ENCODE data around the gene SATB1. TPM values are rescaled to one million over a fixed set of nuclear protein-coding genes. Genes with fewer than 3 reads are reported as not detected.

SATB1 gene
- total RNA-seq, 2 donors from 2014 or later, result 36.1 to 50.8 TPM

DNA sequence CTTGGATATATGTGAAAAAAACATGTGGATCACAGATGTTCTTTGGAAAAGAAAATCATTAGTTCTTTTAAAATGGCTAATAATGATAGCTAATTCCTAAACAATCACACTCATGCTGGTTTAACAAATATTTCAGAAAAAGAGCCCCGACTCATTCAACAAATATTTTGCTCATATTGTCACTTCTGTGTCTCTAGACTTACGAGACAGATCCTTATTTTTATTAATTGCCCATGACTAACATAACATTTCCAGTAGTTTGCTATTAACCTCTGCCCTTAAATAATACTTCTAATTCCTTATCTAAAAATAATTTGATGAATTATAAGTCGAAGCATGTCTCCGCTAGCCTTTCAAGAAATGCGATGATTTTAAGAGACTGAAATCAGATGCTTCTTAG, 70.4 kb downstream of the SATB1 start:
- Histone ChIP-seq H3K4me3 (no peak overlapping the region), H3K4me1 (peaks cover 20% of the 10 kb centered on the region), H3K36me3 (replicated peaks in 1 of 2; ENCODE audit: insufficient read depth in 1 of 2, low read depth in 2 of 2) (peaks cover 0 to 5% of the 10 kb centered on the region in 2 donors), H3K9me3 (no peaks in the 10 kb centered on the region), H3K27me3 (no peaks in the 10 kb centered on the region), H3K27ac (no peak overlapping the region)
- TF ChIP-seq, protein P1, sequence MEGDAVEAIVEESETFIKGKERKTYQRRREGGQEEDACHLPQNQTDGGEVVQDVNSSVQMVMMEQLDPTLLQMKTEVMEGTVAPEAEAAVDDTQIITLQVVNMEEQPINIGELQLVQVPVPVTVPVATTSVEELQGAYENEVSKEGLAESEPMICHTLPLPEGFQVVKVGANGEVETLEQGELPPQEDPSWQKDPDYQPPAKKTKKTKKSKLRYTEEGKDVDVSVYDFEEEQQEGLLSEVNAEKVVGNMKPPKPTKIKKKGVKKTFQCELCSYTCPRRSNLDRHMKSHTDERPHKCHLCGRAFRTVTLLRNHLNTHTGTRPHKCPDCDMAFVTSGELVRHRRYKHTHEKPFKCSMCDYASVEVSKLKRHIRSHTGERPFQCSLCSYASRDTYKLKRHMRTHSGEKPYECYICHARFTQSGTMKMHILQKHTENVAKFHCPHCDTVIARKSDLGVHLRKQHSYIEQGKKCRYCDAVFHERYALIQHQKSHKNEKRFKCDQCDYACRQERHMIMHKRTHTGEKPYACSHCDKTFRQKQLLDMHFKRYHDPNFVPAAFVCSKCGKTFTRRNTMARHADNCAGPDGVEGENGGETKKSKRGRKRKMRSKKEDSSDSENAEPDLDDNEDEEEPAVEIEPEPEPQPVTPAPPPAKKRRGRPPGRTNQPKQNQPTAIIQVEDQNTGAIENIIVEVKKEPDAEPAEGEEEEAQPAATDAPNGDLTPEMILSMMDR (IDR thresholded peaks at IDR 0.05), result no peak
- no peak for TF ChIP-seq POLR2A (IDR thresholded peaks at IDR 0.05)
- DNase-seq, result no peak
- ATAC-seq, result no peak
- intact Hi-C loops (cut with DNase I), result no loop called here
- WGBS, 2 donors, result 45 to 47% methylated on average over 5 of the region's 5 CpGs

- no peak overlapping the region for H3K4me3 ChIP-seq
- no peak for TF ChIP-seq POLR2A (IDR thresholded peaks at IDR 0.05)
- TF ChIP-seq, protein P1 (IDR thresholded peaks at IDR 0.05), result no peak
- intact Hi-C loops (cut with DNase I), result no loop called here
- H3K27me3 ChIP-seq, result no peaks in the 10 kb centered on the region
- peak; percentile 93 for ATAC-seq
- WGBS, 2 donors, result 47 to 48% methylated on average over 12 of the region's 12 CpGs
- H3K9me3 ChIP-seq, result no peaks in the 10 kb centered on the region
- peak; percentile 69 to 86 (median 82) for DNase-seq
- peak overlapping the region in 2 of 4 donors; percentile 15 to 34 for H3K27ac ChIP-seq
- H3K4me1 ChIP-seq, result peaks cover 20% of the 10 kb centered on the region
- H3K36me3 ChIP-seq (replicated peaks in 1 of 2; ENCODE audit: insufficient read depth in 1 of 2, low read depth in 2 of 2), result peaks cover 0 to 10% of the 10 kb centered on the region in 2 donors
Observed at GRCh38 chr3:18351823-18352744, 73.1 kb downstream of the SATB1 start.

DNA sequence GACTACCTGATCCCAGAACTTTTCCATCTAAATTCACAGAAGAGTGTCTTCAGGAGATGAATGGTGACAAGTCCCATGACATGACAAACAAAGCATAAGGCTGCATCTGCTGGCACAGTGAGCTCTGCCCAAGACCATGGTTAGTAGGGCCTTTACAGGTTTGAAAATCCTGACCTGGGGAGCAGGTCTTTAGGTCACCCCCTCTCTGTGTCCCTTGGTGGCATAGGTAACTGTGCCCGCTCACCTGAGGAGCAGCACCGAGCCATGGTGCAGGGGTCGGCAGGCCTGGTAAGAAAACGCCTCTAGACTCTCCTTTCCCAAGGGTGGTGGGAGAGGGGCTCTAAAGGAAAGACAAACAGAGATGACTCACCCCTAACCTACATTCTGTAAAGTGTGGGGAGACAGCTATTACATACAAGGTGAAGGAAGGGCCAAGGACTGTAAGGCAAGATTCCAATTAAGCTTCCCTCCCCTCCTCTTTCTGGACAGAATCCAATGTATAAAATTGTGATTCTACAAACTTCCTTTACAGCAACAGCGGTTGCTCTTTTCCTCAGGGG, 74.0 kb downstream of the SATB1 start:
- ATAC-seq (no peak), DNase-seq (no peak)
- intact Hi-C loops (cut with DNase I), result no loop called here
- peak overlapping the region in 1 of 4 donors; percentile 34 for H3K27ac ChIP-seq
- peaks cover 20% of the 10 kb centered on the region for H3K4me1 ChIP-seq
- no peak overlapping the region for H3K4me3 ChIP-seq
- TF ChIP-seq POLR2A (IDR thresholded peaks at IDR 0.05), result no peak
- TF ChIP-seq, protein P1 (IDR thresholded peaks at IDR 0.05), result no peak
- H3K27me3 ChIP-seq, result no peaks in the 10 kb centered on the region
- 81 to 89% methylated on average over 3 to 5 of the region's 5 CpGs for WGBS, 2 donors
- no peaks in the 10 kb centered on the region for H3K9me3 ChIP-seq
- H3K36me3 ChIP-seq (replicated peaks in 1 of 2; ENCODE audit: insufficient read depth in 1 of 2, low read depth in 2 of 2), result peaks cover 0 to 10% of the 10 kb centered on the region in 2 donors

- no peaks in the 10 kb centered on the region for H3K9me3 ChIP-seq
- TF ChIP-seq, protein P1 (IDR thresholded peaks at IDR 0.05), result no peak
- TF ChIP-seq POLR2A (IDR thresholded peaks at IDR 0.05), result no peak
- ATAC-seq (no peak), DNase-seq (no peak)
- no peak overlapping the region for H3K27ac ChIP-seq
- no peak overlapping the region for H3K4me3 ChIP-seq
- no peaks in the 10 kb centered on the region for H3K27me3 ChIP-seq
- H3K36me3 ChIP-seq (replicated peaks in 1 of 2; ENCODE audit: insufficient read depth in 1 of 2, low read depth in 2 of 2), result peaks cover 0 to 10% of the 10 kb centered on the region in 2 donors
- intact Hi-C loops (cut with DNase I), result no loop called here
- 89 to 92% methylated on average over 15 to 18 of the region's 18 CpGs for WGBS, 2 donors
- H3K4me1 ChIP-seq, result peaks cover 11% of the 10 kb centered on the region
Observed at GRCh38 chr3:18349197-18349798, 75.8 kb downstream of the SATB1 start.

Data from body of pancreas (tissue), 4 donors.